GM18867 (cell line): Measurements from ENCODE around the gene CBX7.
A peak's percentile ranks its signal among the peaks of the same experiment; 100 is the strongest.

Experiments used
- ATAC-seq: cut with Tn5 transposase; IDR thresholded peaks from one replicate; pipeline ENCODE4 v1.9.1; 2021; ENCODE audit warnings: mild to moderate bottlenecking, moderate library complexity; ENCODE audit not compliant: unreplicated experiment

CBX7 gene

DNA sequence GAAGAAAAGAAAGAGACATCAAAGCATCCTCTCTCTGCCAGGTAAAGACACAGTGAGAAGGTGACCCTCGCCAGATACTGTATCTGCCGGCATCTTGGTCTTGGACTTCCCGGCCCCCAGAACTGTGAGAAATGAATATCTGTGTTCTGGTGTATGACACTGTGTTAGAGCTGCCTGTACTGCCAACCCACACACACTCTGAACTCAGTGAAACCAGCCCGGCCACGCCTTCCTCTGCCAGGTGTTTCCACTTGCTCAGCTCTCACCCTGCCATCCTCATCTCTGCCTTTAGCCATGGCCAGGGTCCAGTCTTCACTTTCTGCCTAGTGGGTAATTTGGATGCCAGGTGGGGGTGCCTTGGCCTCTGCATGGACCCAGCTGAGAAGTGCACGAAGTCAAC, 24.0 kb downstream of the CBX7 start:
- ATAC-seq: no peak

DNA sequence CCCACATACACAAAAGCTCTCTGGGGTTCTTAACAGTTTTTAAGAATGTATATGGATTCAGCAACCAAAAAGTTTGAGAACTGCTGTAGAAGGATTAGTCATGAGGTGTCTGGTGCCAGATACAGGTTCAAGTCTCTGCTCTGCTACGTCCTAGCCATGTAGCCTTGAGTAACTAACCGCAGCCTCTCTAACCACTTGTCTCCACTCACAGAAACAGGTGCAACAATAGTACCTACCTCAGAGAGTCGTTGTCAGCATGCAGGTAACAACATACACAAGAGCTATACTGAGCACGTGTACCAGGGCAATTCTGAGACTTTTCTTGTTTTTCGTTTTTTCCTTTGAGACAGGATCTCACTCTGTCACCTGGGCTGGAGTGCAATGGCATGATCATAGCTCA, 26.9 kb downstream of the CBX7 start:
- ATAC-seq: no peak

DNA sequence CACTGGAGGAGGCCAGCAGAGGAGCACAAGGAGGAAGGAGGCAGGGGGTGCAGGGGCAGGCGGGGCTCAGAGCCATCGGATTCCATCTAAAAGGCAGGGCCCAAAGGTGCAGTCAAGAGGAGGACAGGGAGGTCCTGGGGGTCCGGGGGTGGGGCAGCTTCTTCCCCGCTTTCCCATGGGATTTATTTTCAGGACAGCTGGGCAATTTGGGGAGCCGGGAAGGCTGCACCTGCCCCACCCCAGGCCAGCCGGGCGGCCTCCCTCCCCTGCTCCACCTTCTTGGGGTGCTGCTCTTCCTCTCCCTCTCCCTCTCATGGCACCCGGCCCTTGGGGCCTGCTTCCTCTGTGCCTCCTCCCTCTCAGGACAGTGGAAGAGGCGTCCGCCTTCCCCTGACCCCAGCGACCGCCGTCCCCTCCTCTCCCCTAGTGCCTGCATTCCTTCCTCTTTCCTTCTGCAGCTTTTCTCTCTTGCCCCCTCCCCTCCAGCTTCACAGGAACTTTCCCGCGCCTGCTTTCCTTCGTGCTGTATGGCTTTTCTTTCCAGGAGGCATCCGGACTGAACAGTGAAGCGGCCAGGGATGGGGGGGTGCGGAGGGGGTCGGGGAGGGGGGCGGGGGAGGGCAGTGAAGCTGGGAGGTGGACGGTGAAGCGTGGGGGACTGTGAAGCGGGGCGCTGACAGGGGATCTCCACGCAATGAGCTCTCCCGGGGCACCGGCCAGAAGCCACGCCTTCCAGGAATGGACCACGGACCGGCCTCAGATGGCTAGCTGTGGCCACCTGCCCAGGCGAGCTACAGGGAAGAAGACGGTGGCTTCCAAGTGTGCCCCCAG, 28.5 kb downstream of the CBX7 start:
- ATAC-seq: no peak

DNA sequence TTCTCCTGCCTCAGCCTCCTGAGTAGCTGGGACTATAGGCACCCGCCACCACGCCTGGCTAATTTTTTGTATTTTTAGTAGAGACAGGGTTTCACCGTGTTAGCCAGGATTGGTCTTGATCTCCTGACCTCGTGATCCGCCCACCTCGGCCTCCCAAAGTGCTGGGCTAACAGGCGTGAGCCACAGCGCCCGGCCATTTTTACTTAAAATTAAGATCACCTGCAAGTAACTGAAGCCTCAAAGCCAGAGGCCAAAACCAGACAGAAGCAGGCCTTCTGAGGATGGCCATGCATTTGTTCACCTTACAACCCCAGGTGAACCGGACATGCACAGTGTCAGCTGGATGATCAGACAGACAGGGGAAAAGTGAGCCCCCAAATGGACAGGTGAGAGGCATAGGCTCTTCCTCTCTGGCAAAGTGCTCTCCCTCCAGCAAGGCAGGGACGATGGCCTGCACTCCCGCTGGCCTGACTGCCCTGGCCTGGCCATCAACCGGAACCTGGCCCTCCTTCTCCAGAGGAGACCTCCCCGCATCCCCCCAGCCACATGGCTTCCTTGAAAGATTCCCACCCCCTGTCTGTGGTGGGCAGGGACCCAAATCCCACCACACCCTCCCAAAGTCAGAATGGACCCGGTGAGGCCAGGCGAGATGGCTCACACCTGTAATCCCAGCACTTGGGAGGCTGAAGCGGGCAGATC, 29.6 kb downstream of the CBX7 start:
- no peak for ATAC-seq

DNA sequence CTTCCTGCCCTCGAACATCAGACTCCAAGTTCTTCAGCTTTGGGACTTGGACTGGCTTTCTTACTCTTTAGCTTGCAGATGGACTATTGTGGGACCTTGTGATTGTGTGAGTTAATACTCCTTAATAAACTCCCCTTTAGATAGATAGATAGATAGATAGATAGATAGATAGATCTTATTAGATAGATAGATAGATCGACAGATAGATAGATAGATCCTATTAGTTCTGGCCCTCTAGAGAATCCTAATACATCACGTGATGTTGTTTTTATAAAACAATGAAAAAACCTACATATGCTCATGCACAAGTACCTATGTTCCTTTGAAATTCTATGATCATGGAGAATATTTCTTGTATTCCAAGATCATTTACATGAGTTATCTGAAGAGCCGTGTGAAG, 31.5 kb downstream of the CBX7 start:
- ATAC-seq: no peak

DNA sequence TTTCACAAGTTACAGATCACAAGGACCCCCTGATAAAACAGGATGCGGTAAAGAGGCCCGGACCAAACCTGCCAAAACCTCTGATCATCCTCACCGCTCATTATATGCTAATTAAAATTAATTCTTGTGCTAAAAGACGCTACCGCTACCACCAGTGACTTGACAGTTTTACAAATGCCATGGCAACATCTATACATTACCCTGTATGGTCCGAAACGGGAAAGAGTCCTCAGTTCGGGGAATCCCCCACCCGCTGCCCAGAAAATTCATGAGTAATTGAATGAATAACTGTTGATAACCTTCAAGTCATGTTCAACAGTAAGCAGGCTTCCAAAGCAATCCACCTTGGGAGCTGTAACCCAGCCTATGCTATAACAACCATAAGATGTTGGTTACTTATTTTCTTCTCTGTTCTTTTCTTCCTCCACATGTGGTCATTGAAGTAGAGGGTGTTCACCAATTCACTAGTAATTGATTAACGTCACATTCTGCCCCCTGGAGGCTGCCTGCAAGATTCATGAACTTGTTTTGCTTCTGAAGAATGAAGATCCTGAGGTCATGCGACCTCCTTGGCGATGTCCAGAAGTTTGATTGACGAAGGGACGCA, 34.8 kb downstream of the CBX7 start:
- ATAC-seq: peak; percentile 44

DNA sequence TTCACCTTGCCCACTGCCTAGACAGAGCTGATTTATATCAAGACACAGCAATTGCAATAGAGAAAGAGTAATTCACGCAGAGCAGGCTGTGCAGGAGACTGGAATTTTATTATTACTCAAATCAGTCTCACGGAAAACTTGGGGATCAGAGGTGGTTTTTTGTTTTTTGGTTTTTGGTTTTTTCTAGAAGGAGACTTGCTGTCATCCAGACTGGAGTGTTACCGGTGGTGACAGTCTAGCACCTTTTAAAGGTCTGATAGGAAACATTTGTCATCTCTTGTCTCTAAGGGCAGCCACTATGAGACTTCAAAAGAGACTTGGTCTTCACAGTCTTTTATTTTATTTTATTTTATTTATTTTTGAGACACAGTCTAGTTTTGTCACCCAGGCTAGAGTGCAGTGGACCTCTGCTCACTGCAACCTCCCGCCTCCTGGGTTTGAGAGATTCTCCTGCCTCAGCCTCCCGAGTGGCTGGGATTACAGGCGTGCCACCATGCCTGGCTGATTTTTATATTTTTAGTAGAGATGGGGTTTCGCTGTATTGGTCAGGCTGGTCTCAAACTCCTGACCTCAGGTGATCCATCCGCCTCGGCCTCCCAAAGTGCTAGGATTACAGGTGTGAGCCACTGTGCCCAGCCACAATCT, 36.4 kb downstream of the CBX7 start:
- ATAC-seq: no peak

DNA sequence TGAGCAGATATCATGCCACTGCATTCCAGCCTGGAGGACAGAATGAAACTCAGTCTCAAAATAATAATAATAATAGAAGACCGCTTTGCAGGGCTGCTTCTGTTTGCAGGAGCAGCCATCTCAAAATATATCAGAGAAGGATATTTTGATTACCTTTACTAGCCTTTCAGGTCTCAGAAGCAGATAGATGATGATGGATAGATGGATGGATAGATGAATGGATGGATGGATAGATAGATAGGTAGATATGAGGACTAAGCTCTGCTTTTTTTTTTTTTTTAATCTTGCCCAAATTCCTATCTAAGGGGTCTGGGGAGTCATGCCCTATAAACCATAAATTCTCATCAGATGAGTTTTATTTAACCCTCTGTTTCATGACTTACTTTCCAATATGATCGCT, 36.9 kb downstream of the CBX7 start:
- no peak for ATAC-seq

DNA sequence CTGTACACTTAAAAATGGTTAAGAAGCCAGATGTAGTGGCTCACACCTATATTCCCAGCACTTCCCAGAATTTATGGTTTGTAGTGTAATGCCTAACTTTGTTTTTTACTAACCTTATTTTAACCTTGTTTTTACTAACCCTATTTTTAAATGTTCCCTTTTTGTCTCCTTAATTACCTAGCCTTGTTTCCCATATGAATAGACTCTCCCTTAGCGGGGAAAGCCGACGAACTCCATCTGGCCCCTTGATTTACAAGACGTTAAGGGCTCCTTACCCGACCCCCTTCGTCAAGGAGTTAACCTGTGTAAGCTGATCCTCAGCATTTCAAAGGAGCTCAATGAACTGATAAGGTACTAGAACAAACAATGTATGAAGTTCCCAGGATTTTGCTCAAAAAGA, 38.4 kb downstream of the CBX7 start:
- ATAC-seq: no peak

DNA sequence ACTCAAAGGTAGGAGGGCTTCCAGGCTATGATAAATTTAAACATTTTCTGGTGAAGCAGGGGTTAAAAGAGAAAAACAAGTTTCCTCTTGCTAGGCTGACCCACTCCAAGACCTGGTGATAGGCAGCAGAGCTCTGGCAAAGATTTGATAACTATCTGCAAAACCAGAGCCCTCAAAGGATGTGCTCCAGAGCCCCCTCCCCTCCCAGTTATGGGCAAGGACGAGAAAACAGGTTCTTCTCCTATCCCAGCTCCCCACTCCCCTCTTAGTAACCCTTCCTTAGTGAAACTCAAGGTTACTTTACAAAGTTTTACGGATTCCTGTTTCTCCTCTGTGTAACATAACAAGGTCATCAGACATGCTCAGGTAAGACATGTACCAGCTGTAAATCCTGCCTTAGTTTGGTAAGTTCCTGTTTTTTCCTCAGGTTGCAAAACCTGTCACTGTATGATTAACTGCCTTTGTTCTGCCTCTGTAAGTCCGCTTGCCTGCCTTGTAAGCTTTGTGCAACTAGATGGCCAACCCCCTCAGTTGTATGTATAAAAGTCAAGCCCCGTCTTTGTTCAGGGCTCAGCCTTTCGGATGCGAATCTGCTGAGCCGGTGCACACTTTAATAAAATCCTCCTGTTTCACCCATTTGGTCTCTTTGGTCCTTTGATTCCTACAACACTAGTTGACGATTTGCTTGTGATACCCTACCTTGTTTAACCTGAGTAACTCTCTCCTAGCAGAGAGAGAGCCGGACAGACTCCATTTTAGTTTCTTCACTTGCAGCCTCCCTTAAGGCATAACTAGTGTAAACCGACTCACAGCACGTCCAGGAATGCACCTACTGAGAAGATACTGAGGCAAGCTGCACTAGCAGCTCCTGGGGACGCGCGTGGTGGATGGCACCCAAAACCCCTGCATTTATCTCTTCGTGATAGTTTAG, 41.6 kb downstream of the CBX7 start:
- ATAC-seq: no peak

DNA sequence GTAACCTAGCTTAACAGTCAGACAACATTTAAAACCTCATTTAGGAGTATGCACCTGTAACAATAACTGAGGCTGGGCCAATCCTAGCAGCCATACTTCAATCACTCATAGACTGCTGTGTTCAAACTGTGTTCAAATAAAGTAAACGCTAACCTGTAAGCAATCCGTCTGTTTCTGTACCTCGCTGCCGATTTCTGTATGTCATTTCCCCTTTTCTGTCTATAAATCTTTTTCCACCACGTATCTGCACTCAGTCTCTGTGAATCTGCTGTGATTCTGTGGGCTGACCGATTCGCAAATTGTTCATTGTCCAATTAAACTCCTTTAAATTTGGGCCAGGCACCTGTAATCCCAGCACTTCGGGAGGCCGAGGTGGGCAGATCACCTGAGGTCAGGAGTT, 43.1 kb downstream of the CBX7 start:
- no peak for ATAC-seq

DNA sequence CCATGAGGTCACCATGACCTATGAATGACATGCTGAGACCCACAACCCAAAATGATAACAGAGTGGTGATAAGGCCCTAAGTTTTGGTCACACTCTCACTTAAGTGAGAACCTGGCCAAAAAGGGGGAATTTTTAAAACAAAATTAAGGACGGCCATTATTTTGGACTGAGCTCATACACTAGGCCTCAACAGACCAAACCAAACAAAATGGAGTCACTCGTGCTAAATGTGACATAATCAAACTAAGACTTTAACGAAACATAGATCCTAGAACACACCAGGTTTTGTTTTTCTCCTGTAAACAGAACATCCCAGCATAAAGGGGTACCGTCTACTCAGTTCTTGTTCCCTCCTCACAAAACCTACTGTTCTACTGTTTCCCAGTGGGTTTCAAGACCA, 44.0 kb downstream of the CBX7 start:
- ATAC-seq: no peak

DNA sequence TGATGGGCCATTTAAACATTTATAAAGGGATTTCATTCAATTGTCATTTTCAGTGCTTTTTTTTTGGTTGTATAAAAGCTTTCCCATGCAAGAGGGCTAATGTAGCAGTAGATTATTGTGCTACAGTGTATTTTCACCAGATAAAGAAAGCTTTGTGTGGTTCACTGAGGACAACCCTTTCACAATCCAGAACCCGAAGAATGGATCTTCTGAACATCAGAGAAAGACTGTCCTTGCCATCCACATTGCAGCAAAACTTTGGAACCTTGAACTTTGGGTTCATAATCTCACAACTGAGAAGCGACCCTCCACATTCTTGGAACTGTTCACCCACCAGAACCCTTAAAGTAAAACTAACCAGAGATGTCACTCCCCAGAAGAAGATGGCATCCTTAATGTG, 46.2 kb downstream of the CBX7 start:
- no peak for ATAC-seq

DNA sequence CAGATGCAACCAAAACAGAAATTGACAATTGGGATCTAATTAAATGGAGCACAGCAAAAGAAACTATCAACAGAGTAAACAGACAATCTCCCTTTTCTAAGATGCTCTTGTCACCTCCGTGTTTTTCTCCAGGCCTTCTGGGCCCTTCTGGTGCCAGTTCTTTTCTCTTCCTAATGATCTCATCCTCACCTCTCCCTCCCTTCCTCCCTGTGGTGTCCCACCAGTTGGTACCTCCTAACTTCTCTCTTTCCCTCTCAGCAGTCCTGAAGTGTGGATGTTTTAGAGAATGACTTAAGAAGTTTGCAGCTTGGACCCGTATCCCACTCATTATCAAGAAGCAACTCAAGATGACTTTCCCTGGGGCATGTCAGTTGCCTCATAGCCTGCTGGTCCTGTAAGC, 49.0 kb downstream of the CBX7 start:
- ATAC-seq: no peak

DNA sequence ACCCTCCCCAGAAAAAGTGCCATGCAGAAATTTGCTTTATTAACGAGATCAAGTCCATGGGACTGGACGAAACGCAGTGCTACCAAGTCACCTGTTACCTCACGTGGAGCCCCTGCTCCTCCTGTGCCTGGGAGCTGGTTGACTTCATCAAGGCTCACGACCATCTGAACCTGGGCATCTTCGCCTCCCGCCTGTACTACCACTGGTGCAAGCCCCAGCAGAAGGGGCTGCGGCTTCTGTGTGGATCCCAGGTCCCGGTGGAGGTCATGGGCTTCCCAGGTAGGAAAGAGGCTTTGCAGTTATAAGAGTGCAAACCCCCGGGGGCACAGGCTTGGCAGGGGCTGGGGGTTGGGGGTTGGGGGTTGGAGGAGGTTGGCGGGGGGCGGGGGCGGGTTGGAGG, 51.3 kb downstream of the CBX7 start:
- no peak for ATAC-seq

DNA sequence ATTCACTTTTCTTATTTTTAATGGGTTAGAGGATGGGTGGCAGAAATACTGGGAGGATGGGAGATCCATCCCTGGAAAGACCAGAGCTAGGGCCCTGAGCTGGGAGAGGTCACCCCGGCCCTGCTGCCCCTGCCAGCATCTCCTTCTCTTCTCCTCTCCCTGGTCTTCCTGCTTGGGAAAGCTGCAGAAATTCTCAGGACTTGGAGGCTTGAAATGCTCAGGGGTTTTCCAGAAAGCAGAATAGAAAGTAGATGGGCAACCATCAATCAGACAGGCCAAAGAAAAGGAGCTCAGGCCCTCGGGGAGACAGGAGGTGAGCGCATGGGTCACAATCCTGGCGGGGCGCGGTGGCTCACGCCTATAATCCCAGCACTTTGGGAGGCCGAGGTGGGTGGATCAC, 53.9 kb downstream of the CBX7 start:
- no peak for ATAC-seq

DNA sequence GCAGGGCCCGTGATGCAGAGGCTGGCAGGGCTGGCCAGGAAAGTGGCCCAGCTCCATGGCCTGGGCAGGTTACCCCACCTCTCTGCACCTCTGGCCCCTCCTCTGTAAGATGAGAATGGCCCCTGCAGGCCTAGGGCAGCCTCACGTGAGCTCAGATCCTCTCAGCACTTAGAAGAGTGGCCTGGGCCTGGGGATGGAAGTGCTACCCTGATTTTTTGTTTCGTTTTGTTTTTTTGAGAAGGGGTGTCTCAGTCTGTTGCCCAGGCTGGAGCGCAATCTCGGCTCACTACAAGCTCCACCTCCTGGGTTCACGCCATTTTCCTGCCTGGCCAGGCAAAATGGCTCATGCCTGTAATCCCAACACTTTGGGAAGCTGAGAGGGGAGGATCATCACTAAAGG, 54.5 kb downstream of the CBX7 start:
- ATAC-seq: no peak

DNA sequence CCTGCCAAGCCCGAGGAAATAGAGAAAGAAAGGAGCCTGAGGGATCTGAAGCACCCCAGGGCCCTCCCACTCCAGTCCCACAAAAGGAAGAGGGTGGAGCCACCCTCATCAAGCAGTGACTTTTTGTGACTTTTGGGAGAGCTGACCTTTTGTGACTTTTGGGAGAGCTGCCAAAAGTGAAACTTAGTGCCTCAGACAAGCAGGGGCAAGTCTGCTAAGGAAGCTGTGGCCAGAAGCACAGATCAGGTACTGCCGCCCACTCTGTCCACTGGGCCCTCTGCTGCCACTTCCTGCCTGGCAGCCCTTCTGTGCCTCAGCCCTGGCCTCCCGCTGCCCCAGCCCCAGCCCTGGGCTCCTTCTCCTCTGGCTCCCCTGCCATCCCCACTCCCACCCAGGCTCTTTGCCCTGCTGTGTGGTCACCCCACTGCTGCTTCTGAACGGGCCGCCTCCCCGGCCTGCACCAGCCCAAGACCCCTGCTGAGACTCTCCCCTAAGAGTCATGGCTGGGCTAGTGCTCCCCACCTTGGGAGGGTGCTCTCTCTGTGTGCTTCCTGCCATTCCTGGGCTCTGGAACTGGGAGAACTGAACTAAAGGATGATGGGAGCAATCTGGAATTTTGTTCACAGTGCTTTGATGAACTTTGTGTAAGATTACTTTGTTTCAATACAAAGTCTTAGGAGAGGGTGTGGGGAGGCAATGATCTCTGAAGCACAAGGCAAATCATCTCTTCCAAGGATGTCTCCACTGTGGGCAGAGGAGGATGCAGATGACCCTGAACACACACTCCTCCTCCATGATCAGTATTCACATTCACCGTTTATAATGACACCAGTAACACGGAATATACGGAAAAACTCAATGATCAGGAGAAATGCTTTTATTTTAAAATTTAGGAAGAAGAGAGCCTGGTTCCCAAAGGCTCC, 55.1 kb downstream of the CBX7 start, which contains the start of gene APOBEC3H:
APOBEC3H (plus strand) TSS at position 147 of the 923 bp plus-strand sequence. CDS start 3,035 bp downstream, outside the sequence.
- ATAC-seq: no peak

DNA sequence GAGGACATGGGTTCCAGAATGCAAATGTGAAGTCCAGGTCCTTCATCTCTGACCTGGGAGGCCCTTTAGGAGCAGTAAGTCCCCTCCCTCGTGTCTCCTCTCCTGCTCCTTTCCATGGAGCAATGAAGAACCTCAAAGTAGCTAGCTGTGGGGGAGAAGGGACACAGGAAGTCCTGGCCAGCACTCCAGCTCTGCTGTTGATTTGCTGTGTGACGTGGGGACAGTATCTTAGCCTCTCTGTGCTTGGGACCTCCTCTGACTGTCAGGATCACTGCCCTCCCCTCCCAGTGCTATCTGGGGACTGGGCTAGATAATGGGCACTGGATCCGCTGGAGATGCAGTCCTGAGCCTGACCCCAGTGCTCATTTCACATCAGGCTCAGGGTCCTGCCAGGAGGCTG, 56.5 kb downstream of the CBX7 start:
- ATAC-seq: no peak
